Mesodermal cell (in vitro differentiated cells): ENCODE data around the gene TGIF2.
"Not testable (repeated sequence)": the region's sequence is repeated elsewhere in the genome, so short reads cannot be mapped to it uniquely, and the experiment has no call there.

Experiments
- H3K27ac ChIP-seq: 2 replicates; pipeline ENCODE4 v1.7.0; 2013; ENCODE audit warnings: mild to moderate bottlenecking, low read depth, low read length, moderate library complexity; ENCODE audit not compliant: severe bottlenecking
- H3K36me3 ChIP-seq: 2 replicates; pipeline ENCODE4 v1.7.1; 2013; ENCODE audit warnings: mild to moderate bottlenecking, low read length, moderate library complexity; ENCODE audit not compliant: control insufficient read depth, insufficient read depth
- H3K4me1 ChIP-seq: one replicate; pipeline ENCODE4 v1.7.1; 2013; ENCODE audit warnings: mild to moderate bottlenecking, low read length; ENCODE audit not compliant: insufficient read depth, control insufficient read depth, poor library complexity, severe bottlenecking
- H3K4me3 ChIP-seq: 2 replicates; pipeline ENCODE4 v1.7.0; 2013; ENCODE audit warnings: low read length, control low read depth, mild to moderate bottlenecking; ENCODE audit not compliant: insufficient read depth, poor library complexity, severe bottlenecking; ENCODE audit errors: extremely low read depth
- H3K9me3 ChIP-seq: 2 replicates; pipeline ENCODE4 v1.7.1; 2013; ENCODE audit warnings: mild to moderate bottlenecking, low read length, moderate library complexity; ENCODE audit not compliant: control insufficient read depth
- WGBS, 2 experiments: methylation state at CpG; one replicate each; pipeline ENCODE4 v1.1.5; 2013; ENCODE audit warnings: missing lambda C conversion rate in 2 of 2; ENCODE audit not compliant: insufficient coverage in 2 of 2; 5-methylcytosine and 5-hydroxymethylcytosine counted together

The TGIF2 gene

DNA sequence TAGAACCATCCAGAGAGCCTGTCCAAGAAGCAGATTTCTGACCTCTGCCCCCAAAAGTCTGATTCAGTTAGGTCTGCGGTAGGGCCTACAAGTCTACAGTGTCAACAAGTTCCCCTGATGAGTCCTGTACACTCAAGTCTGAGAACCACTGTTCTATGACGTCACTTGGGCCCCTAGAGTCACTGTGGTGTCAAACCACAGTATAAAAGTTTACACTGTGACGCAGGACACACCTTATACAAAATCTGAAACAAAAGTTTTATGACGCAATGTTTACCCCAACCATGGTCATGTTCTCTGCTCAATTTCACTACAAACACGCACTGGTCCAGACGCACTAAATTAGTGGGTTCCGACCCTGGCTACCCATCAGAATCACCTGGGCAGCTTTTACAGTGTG, 54.7 kb downstream of the TGIF2 start:
- H3K9me3 ChIP-seq = no peaks in the 10 kb centered on the region
- no peaks in the 10 kb centered on the region for H3K4me1 ChIP-seq
- WGBS, 2 experiments = 89 to 94% methylated on average over 7 of the region's 7 CpGs
- no peaks in the 10 kb centered on the region for H3K36me3 ChIP-seq
- no peak overlapping the region for H3K27ac ChIP-seq
- H3K4me3 ChIP-seq = no peak overlapping the region

GRCh38 chr20:36629719-36630681, 56.6 kb downstream of the TGIF2 start:
- 87 to 97% methylated on average over 8 to 11 of the region's 15 CpGs for WGBS, 2 experiments
- no peaks in the 10 kb centered on the region for H3K9me3 ChIP-seq
- H3K27ac ChIP-seq = no peak overlapping the region
- H3K4me3 ChIP-seq = no peak overlapping the region
- H3K36me3 ChIP-seq = no peaks in the 10 kb centered on the region
- no peaks in the 10 kb centered on the region for H3K4me1 ChIP-seq

DNA sequence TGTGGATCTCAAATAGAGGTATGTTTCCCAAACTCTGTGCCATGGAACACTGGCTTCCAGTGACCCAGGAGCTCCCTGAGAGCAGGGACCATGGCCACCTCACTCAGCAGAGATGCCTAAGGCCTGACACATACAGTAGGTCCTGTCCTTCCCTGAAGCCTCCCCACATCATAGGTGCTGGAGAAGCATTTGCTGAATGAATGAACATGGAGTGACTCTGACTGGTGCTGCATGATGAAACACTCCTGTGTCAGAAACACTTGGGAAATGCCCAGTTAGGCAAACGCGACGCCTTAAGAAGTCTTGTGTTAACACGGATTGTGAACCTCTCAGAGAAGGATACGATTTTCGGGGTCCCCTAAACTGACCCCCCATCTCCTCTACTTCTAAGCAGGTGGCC, 58.2 kb downstream of the TGIF2 start:
- H3K4me3 ChIP-seq = no peak overlapping the region
- no peaks in the 10 kb centered on the region for H3K36me3 ChIP-seq
- H3K4me1 ChIP-seq = no peaks in the 10 kb centered on the region
- H3K9me3 ChIP-seq = no peaks in the 10 kb centered on the region
- H3K27ac ChIP-seq = no peak overlapping the region
- WGBS, 2 experiments = 95 to 96% methylated on average over 6 of the region's 6 CpGs

- Histone ChIP-seq H3K27ac (no peak overlapping the region), H3K4me3 (no peak overlapping the region), H3K4me1 (no peaks in the 10 kb centered on the region), H3K9me3 (no peaks in the 10 kb centered on the region), H3K36me3 (no peaks in the 10 kb centered on the region)
- WGBS, 2 experiments = 86 to 92% methylated on average over 3 of the region's 3 CpGs
Observed at GRCh38 chr20:36632147-36632486, 58.7 kb downstream of the TGIF2 start.

DNA sequence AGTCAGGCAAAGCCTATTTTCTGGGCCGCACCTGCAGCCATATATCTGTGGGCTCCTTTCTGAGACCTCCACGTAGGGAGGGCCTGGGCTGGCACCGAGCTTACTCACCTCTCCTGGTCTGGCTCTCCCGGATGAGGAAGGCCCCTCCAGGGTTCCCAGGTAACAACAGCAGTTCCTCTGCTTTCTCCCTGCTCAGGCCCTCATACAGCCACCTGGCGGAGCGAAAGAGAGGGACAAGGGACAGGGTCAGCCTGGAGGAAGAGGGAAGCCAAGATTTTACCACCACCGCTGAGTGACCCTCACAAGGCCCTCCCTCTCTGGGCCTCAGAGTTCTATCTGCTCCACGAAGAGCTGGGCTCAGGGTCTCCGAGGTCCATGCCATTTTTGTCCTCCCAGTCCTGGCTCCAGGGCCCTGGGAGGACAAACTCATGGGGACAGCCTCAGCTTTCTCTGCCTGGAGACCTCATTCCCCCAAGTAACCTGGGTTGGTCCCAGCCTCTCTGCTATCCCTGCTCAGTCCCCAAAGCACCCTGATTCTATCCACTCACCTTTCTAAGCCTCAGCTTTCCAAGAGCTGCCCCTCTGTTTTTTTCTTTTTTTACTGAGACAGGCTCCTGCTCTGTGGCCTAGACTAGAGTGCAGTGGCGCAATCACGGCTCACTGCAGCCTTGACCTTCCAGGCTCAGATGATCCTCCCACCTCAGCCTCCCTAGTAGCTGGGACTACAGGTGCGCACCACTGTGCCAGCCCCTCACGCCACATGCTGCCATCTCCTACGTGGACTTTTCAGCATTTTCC, 59.3 kb downstream of the TGIF2 start:
- H3K4me3 ChIP-seq = no peak overlapping the region
- no peaks in the 10 kb centered on the region for H3K4me1 ChIP-seq
- no peaks in the 10 kb centered on the region for H3K9me3 ChIP-seq
- no peak overlapping the region for H3K27ac ChIP-seq
- WGBS, 2 experiments = 84 to 91% methylated on average over 11 of the region's 14 CpGs
- H3K36me3 ChIP-seq = no peaks in the 10 kb centered on the region

DNA sequence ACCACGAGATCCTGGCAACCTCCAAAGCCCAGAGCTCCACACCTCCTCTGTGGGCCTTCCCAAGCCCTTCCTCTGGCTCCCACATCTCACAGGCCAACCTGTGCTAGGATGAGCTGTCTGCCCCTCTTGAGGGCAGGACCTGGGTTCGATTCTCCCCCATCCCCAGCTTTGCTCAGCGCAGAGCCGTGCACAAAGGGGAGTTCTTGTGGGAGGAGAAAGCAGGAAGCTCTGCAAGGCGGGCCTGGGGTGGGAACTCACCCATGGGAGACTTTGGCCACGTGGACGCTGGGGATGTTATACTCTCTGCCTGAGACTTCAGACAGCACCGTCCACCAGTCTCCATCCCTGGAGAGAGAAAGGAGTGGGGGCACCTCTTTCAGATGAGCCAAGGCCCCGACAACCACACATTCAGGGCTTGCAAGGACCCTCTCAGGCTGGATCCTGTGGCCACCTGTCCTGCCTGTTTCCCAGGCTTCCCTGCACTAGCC, 59.9 kb downstream of the TGIF2 start:
- Histone ChIP-seq H3K36me3 (no peaks in the 10 kb centered on the region), H3K4me3 (no peak overlapping the region), H3K9me3 (no peaks in the 10 kb centered on the region), H3K4me1 (no peaks in the 10 kb centered on the region), H3K27ac (no peak overlapping the region)
- WGBS, 2 experiments = 92 to 93% methylated on average over 8 to 9 of the region's 9 CpGs

DNA sequence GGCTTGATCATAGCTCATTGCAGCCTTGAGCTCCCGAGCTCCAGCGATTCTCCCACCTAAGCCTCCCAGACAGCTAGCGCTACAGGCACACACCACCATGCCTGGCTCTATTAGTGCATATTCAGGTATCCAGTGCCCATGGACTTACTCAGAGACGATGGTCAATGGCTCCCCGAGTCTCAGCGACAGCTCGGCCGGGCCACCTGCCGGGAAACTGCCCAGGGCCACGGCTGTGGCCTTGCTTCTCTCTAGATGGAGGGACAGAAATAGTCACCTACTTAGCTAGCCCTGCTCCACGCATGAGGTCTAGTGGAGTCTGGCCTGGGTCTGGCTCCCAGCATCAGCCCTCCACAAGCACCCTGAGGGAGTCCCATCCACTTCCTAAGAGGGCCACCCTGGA, 60.9 kb downstream of the TGIF2 start:
- H3K4me3 ChIP-seq = no peak overlapping the region
- no peaks in the 10 kb centered on the region for H3K9me3 ChIP-seq
- H3K27ac ChIP-seq = no peak overlapping the region
- H3K4me1 ChIP-seq = no peaks in the 10 kb centered on the region
- no peaks in the 10 kb centered on the region for H3K36me3 ChIP-seq
- 90% methylated on average over 10 of the region's 11 CpGs for WGBS, 2 experiments

DNA sequence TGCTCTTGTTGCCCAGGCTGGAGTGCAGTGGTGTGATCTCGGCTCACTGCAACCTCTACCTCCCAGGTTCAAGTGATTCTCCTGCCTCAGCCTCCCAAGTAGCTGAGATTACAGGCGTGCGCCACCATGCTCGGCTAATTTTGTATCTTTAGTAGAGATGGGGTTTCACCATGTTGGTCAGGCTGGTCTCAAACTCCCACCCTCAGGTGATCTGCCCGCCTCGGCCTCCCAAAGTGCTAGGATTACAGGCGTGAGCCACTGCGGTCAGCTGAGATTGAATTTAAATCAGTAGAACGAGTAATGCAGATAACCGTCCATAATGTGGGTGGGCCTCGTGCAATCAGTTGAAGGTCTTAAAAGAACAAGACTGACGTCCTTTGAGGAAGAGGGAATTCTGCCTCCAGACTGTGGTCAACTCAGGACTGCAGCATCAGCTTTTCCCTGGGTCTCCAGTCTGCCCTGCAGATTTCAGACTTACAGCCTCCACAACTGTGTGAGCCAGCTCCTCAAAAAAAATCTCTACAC, 65.5 kb downstream of the TGIF2 start:
- not testable (repeated sequence) for H3K4me1 ChIP-seq, H3K4me3 ChIP-seq, H3K9me3 ChIP-seq, H3K36me3 ChIP-seq, H3K27ac ChIP-seq
- 93% methylated on average over 10 to 11 of the region's 12 CpGs for WGBS, 2 experiments

DNA sequence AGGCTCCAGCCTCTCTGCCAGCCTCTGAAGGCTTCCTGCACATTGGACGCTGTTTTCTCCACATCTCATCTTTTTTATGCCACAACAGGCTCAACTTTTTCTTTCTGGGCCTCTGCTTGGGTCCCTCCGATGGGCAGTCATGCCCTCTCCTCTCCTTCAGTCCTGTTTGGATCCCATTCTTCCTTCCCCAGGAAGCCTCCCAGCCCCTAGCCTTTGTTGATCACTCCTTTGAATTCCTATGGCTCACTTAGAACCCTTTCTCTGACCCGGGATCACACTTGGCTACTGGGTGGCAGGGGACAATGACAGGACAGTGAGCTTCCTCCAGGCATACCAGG, 68.1 kb downstream of the TGIF2 start:
- no peaks in the 10 kb centered on the region for H3K36me3 ChIP-seq
- H3K4me1 ChIP-seq = peaks cover 3% of the 10 kb centered on the region
- no peak overlapping the region for H3K4me3 ChIP-seq
- 80 to 88% methylated on average over 3 of the region's 3 CpGs for WGBS, 2 experiments
- no peak overlapping the region for H3K27ac ChIP-seq
- H3K9me3 ChIP-seq = no peaks in the 10 kb centered on the region

- Histone ChIP-seq H3K4me3 (no peak overlapping the region), H3K27ac (no peak overlapping the region)
- 78 to 100% methylated on average over 1 to 4 of the region's 6 CpGs for WGBS, 2 experiments
Observed at GRCh38 chr20:36642136-36642535, 68.7 kb downstream of the TGIF2 start.

More at GRCh38 chr20:36642136-36642535, 68.7 kb downstream of the TGIF2 start:
- Histone ChIP-seq H3K36me3 (no peaks in the 10 kb centered on the region), H3K9me3 (no peaks in the 10 kb centered on the region), H3K4me1 (peaks cover 3% of the 10 kb centered on the region)
